ENCODE data around the gene CES2.
"Not testable (repeated sequence)": the region's sequence is repeated elsewhere in the genome, so short reads cannot be mapped to it uniquely, and the experiment has no call there.

GRCh38 chr16:66956154-66956457 lies 20.8 kb downstream of the CES2 start:
- not testable (repeated sequence) for TF ChIP-seq EP300, CTCF (IDR thresholded peaks at IDR 0.05)

Data from ovary (tissue), 3 donors.